ENCODE data around the gene ULK4.
A peak's percentile ranks its signal among the peaks of the same experiment; 100 is the strongest.

ULK4 gene

GRCh38 chr3:41202075-41202833, 759.6 kb downstream of the ULK4 start:
- FAIRE-seq: no peak
- no peak for DNase-seq (ENCODE audit: insufficient read length, low spot score)
- TF ChIP-seq POLR2A (IDR thresholded peaks at IDR 0.05; ENCODE audit: low read depth, low read length) (no peak), PAX5 (IDR thresholded peaks at IDR 0.05; ENCODE audit: insufficient read depth, low read length, severe bottlenecking) (no peak), POLR2AphosphoS5 (IDR thresholded peaks at IDR 0.05; ENCODE audit: low read depth, low read length) (no peak), POU2F2 (IDR thresholded peaks at IDR 0.05; ENCODE audit: low read depth, low read length) (no peak), TAF1 (IDR thresholded peaks at IDR 0.05; ENCODE audit: low read depth, low read length) (no peak), SPI1 (IDR thresholded peaks at IDR 0.05; ENCODE audit: low read depth, low read length) (no peak)

- TF ChIP-seq POLR2AphosphoS5 (IDR thresholded peaks at IDR 0.05; ENCODE audit: low read depth, low read length) (no peak), TAF1 (IDR thresholded peaks at IDR 0.05; ENCODE audit: low read depth, low read length) (no peak)
- DNase-seq (ENCODE audit: insufficient read length, low spot score): no peak
- no peak for FAIRE-seq
Measured at GRCh38 chr3:41200669-41201021, 761.3 kb downstream of the ULK4 start.

DNA sequence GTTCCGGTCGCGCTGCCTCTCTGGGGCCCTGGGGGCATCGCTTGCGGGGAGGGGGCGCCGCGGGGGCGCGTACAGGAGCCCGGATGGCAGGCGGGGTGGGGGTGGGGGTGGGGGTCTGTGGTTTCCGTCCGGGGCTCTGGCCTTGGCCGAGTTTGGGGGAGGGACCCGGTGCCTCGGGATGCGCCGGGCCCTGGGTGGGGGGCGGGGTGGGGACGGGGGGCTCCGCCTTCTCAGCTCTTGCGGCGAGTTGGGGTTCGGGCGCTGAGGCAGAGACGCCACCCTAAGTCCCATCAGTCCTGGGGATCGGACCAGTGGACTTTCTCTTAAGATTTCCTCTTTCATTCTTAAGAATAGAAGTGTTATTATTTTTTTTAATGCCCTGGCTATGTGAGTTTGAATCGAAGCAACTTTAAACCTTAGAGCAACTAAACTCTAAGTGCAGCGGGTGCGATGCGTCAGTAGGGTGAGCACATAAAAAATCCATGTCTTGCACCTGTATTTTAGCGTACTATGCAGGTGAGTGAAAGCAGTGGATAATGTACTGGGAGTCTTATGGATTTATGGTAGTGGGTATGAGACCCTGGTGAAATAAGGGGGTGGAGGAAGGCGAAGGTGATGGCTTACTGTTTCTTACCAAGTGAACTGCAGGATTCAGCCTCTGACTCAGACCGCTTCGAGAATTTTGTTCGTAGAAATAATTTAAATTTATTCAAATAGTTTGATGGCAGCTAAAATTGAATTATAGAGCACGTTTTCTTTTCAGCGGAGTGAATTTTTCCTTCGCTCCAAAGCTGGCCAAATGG, 761.8 kb downstream of the ULK4 start:
- DNase-seq (ENCODE audit: insufficient read length, low spot score): peak; percentile 36

DNA sequence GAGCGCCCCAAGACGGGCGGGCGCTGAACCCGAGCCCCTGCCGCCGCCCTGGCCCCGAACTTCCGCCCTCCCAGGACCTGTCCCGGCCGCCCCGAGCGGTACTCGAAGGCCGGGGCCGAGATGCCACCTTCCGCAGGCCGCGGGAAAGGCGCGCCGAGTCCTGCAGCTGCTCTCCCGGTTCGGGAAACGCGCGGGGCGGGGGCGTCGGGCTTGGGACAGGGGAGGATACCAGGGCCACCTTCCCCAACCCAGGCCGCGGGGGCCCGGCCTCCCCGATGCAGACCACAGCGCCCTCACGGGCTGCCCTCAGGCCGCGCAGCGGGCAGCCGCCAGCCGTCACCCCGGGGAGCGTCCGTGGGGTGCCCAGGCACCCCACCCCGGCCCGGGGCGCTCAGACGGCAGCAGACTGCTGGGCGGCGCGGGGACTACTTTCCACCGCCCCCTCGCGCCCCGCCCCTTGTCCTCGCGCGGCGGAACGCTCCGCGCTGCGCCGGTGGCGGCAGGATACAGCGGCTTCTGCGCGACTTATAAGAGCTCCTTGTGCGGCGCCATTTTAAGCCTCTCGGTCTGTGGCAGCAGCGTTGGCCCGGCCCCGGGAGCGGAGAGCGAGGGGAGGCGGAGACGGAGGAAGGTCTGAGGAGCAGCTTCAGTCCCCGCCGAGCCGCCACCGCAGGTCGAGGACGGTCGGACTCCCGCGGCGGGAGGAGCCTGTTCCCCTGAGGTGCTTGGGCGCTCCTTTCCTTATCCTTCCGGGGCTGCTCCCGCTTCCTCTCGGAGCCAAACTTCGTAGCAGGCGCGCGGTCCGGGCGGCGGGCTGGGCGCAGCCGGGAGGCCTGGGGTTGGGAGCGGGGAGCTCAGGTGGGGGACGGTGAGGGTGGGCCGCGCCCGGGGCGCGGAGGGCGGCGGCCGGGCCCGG, 762.7 kb downstream of the ULK4 start, which contains the start of gene CTNNB1:
Gene CTNNB1 (plus strand): TSS at position 556 of the 916 bp plus-strand sequence. CDS start 24,564 bp downstream, outside the sequence.
- peak; percentile 92 for FAIRE-seq
- DNase-seq (ENCODE audit: insufficient read length, low spot score): peak; percentile 49
- TF ChIP-seq SPI1 (IDR thresholded peaks at IDR 0.05; ENCODE audit: low read depth, low read length) (no peak), POLR2A (IDR thresholded peaks at IDR 0.05; ENCODE audit: low read depth, low read length) (peak; percentile 97), TAF1 (IDR thresholded peaks at IDR 0.05; ENCODE audit: low read depth, low read length) (peak; percentile 98), POU2F2 (IDR thresholded peaks at IDR 0.05; ENCODE audit: low read depth, low read length) (peak; percentile 92), POLR2AphosphoS5 (IDR thresholded peaks at IDR 0.05; ENCODE audit: low read depth, low read length) (peak; percentile 98), PAX5 (IDR thresholded peaks at IDR 0.05; ENCODE audit: insufficient read depth, low read length, severe bottlenecking) (peak; percentile 36)

More for the DNA sequence above, 761.8 kb downstream of the ULK4 start:
- peak; percentile 26 for FAIRE-seq
- TF ChIP-seq TAF1 (IDR thresholded peaks at IDR 0.05; ENCODE audit: low read depth, low read length) (no peak), POLR2A (IDR thresholded peaks at IDR 0.05; ENCODE audit: low read depth, low read length) (no peak), POU2F2 (IDR thresholded peaks at IDR 0.05; ENCODE audit: low read depth, low read length) (no peak), PAX5 (IDR thresholded peaks at IDR 0.05; ENCODE audit: insufficient read depth, low read length, severe bottlenecking) (no peak), POLR2AphosphoS5 (IDR thresholded peaks at IDR 0.05; ENCODE audit: low read depth, low read length) (no peak), SPI1 (IDR thresholded peaks at IDR 0.05; ENCODE audit: low read depth, low read length) (no peak)

- FAIRE-seq (peak; percentile 55), DNase-seq (ENCODE audit: insufficient read length, low spot score) (no peak)
- TF ChIP-seq POLR2AphosphoS5 (IDR thresholded peaks at IDR 0.05; ENCODE audit: low read depth, low read length): no peak
- no peak for TF ChIP-seq SPI1 (IDR thresholded peaks at IDR 0.05; ENCODE audit: low read depth, low read length)
- no peak for TF ChIP-seq PAX5 (IDR thresholded peaks at IDR 0.05; ENCODE audit: insufficient read depth, low read length, severe bottlenecking)
- TF ChIP-seq POLR2A (IDR thresholded peaks at IDR 0.05; ENCODE audit: low read depth, low read length): no peak
- TF ChIP-seq TAF1 (IDR thresholded peaks at IDR 0.05; ENCODE audit: low read depth, low read length): no peak
- TF ChIP-seq POU2F2 (IDR thresholded peaks at IDR 0.05; ENCODE audit: low read depth, low read length): no peak
Measured at GRCh38 chr3:41198526-41198925, 763.4 kb downstream of the ULK4 start.

GRCh38 chr3:41198046-41198445, 763.9 kb downstream of the ULK4 start:
- FAIRE-seq (no peak), DNase-seq (ENCODE audit: insufficient read length, low spot score) (no peak)
- TF ChIP-seq POLR2A (IDR thresholded peaks at IDR 0.05; ENCODE audit: low read depth, low read length): no peak
- TF ChIP-seq TAF1 (IDR thresholded peaks at IDR 0.05; ENCODE audit: low read depth, low read length): no peak
- TF ChIP-seq POLR2AphosphoS5 (IDR thresholded peaks at IDR 0.05; ENCODE audit: low read depth, low read length): no peak
- no peak for TF ChIP-seq SPI1 (IDR thresholded peaks at IDR 0.05; ENCODE audit: low read depth, low read length)
- TF ChIP-seq POU2F2 (IDR thresholded peaks at IDR 0.05; ENCODE audit: low read depth, low read length): no peak
- TF ChIP-seq PAX5 (IDR thresholded peaks at IDR 0.05; ENCODE audit: insufficient read depth, low read length, severe bottlenecking): no peak

Data from GM12891 (cell line).